ENCODE data around the gene SLC32A1.
A peak's percentile ranks its signal among the peaks of the same experiment; 100 is the strongest.

The SLC32A1 gene

GRCh38 chr20:38723848-38724625 is at the start of gene SLC32A1:
Gene SLC32A1, plus strand, starts transcription at chr20:38724486. Its CDS starts 239 bp downstream, at chr20:38724725.
- DNase-seq, result no peak

GRCh38 chr20:38674765-38675133 is 49.5 kb upstream of the SLC32A1 start:
- no peak for DNase-seq

GRCh38 chr20:38676576-38676975 is 47.7 kb upstream of the SLC32A1 start:
- DNase-seq, result no peak

DNA sequence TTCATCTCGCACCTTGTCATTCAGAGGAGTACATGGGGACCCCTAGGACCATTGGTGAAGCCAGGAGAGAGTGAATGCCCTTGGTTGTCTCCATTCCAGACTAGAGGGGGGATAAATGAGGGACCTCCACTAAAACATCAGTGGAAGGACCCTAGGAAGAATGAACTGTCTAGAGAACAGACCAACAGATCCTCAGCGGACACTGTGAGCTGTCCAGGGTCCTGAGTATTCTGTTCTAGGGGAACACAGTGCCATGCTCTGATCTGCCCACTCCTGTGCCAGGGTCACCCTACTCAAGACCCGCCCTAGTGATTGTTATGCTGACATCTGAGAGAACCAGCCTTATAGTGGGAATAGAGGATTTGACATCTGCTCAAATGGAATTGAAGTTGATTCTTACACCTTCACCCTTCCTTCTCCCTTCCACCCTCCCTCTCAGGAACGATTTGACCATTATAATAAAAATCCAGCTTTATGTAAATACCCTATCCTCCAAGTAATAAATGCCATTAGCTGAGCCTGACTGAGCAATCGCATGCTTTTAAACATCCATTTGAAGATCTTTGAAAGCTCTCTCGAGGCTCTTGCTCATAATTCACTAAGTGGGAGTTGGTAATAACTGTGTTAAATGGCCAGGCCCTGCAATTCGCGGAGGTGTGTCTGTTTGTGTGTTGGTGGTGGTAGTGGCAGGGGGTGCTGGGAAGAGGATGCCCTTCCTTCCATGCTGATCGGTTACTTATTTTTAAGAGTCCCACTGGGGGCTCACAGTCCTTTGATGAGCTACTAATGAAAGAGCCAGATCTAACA is 43.6 kb upstream of the SLC32A1 start:
- DNase-seq, result no peak

GRCh38 chr20:38685271-38685670 is 39.0 kb upstream of the SLC32A1 start:
- no peak for DNase-seq

DNA sequence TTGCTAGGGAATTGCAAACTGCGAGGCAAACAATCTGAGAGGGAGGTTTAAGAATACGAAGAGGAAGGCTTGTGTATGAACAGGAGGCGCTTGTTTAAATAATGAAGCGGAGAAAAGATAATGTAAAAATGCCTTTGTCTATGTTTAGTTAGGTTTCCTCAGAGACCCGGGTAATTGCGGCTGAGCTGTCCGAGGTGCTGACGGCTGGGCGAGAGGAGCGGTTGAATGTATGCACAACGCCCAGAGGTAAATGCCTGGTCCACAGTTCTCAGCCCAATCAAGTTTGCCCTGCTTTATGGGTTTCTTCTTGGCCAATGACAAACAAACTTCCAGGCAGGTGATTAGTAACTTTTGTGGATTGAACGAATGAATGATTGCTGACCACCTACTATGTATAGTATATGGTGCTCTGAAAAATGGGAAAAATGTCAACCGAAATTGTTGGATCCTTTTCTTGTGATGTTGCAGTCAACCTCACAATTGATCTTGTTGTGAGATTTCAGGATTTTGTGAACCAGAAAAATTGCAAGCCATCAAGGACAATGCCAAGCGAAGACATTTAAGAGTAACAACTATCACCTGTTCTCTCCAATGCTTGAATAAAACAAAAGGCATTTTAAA is 38.3 kb upstream of the SLC32A1 start:
- no peak for DNase-seq

DNA sequence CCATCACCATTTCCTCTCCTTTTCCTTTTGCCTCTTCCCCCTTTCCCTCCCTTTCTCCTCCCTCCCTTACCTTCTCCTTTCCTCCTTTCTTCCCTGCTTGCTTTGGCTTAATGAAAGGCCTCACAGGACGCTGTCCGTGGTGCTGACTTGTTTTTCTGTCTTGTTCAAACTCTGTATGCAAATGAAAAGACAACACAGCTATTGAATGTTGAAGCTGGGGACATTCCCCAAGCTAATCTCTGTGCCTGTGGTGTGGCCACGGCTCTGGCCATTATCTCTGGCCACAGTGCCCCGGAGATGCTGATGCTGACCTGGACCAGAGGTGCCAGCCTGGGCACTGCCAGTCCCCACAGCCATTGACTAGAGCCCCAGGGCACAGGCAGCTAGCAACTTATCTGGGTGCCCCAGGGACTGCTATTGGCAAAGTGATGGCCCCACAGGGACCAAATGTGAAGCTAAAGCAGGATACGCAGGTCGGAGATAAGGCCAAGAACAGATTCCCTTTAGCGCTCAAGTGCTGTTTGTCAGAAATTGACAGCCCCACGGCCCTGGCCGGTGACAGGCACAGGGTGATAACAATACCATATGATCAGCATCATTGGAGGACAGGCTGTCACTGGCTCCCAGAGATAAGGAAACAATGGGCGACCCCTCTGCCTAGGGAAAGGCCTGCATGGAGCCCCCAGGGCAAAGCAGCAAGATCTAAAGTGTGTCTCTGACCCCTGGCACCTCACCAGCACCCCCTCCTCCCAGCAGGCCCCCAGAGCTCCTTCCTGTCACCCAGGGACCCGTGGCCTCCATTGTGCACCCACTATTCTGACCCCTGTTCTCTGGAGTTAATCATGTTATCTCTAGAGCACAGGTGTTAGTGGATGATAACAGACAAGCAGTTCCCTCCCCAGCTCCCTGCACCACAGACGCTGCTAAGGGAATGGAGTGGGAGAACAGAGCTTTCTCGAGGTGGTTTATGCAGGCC is 31.6 kb upstream of the SLC32A1 start:
- DNase-seq, result no peak

DNA sequence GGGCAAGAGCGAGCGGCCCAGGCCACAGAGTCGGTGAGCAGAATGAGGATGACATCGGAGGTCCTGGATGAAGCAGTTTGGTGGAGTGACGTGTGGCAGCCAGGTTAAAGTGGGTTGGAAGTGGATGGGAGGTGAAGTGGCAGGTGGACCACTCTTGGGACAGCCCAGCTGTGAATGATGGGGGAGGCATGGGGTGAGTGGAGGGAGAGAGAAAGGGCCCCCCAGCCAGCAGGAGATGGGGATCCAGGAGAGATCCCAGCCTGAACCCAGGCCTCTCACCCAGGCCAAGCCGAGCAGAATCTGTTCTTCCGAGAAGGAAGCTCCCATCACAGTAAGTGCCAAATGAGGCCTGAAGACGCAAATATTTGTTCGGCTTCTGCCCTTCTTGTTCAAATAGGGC is 27.0 kb upstream of the SLC32A1 start:
- DNase-seq, result no peak

GRCh38 chr20:38698541-38698940 is 25.7 kb upstream of the SLC32A1 start:
- DNase-seq, result no peak

GRCh38 chr20:38700141-38700540 is 24.1 kb upstream of the SLC32A1 start:
- DNase-seq, result no peak

GRCh38 chr20:38700926-38701325 is 23.4 kb upstream of the SLC32A1 start:
- DNase-seq, result no peak

GRCh38 chr20:38703526-38703925 is 20.8 kb upstream of the SLC32A1 start:
- no peak for DNase-seq

DNA sequence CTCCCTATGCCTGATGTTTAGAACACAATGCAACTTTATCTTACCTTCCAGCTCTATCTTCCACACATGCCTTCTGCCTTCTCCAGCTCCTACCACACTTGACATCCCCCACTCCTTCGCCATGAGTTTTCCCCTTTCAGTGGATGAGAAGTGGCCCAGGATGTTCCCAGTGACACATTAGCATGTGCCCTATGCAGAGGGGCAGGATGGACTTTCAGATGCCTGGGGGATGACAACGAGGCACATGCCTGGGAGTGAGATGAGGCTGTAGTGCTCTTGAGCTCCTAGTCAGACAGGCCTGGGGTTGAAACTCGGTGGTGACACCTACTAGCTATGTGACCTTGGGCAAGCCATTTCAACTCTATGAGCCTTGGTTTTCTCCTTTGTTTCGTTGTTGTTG is 20.1 kb upstream of the SLC32A1 start:
- no peak for DNase-seq

DNA sequence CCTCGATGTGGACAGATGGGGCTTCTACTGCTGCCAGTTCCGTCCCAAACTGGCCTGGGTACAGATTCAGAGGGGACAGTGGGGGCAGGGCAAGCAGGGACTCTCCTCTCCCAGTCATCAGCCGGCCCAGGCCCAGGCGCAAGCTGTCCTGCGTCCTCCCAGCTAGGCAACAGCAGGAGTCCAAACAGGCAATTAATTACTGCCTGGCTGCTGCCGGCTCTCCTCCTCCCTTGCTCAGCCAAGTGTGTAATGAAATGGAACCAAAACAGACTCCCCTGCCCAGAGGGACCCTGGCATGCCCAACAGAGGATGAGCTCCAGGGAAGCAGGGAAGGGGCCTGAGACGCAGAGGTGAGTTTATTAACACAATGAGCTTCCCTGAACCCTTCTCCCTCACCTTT is 17.8 kb upstream of the SLC32A1 start:
- DNase-seq, result peak; percentile 25

DNA sequence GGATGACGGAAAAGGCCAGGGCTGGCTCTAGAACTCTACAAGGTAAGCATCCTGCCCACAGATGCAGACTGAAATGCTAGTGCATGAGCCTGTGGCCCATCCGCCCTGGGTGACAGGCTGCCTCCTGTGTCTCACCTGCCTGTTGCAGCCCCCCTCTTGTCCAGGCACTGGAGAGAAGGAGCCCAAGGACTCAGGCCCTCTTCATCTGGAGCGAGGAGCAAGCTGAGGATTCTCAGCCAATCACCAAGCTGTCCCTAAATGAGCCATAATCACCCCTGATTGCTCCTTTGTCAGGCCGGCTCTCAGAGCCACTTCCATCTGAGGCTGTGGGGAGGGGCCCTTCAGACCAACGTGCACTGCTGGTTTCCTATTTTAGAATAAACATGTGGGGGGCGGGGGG is 10.0 kb upstream of the SLC32A1 start:
- no peak for DNase-seq

- no peak for DNase-seq
These were observed 8.6 kb upstream of the SLC32A1 start for GRCh38 chr20:38715646-38716045.

GRCh38 chr20:38722683-38723016 is 1.6 kb upstream of the SLC32A1 start:
- no peak for DNase-seq

DNA sequence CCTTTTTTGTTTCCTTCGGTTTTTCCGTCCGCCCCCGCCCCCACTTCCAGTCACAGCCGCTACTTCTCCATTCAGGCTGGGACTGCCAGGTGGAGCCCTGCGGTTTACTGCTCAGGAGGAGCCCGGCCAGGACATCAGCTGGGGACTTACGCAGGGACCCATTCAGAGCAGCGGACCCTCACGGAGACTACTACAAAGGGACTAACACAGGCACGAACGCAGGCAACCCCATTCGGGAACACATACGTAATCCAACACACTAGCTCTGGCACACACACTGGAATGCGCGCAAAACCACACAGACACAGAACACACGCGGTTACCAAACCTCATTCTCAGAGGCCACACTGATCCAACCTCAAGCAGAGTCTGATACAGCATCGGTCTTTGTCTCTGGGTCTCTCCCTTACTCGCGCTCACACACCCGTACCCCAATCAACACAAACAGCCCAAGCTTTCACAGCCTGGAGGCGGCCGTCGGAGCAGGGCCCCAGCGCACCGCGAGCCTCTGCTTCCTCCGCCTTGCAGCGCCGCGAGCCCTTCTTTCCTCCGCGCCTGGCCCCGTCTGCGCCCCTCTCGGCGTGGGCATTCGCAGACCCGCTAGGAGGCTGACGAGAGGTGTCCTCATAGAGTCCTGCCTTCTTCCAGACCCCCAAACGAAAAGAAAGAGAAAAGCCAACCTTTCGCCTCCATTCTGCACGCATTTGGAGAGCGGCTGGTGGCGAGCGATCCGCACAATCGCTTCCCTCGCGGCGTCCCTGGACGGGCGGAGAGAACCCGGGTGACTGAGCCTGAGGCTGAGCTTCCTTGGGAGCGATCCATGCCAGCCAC is 1.1 kb upstream of the SLC32A1 start:
- DNase-seq, result no peak

DNA sequence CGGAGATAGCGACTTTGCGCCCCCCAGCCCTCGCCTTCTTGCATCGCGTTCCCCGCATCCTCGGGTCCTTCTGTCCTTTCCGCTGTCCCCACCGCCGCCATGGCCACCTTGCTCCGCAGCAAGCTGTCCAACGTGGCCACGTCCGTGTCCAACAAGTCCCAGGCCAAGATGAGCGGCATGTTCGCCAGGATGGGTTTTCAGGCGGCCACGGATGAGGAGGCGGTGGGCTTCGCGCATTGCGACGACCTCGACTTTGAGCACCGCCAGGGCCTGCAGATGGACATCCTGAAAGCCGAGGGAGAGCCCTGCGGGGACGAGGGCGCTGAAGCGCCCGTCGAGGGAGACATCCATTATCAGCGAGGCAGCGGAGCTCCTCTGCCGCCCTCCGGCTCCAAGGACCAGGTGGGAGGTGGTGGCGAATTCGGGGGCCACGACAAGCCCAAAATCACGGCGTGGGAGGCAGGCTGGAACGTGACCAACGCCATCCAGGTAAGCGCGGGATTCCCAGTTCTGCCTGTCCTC is 401 bp downstream of the SLC32A1 start:
- no peak for DNase-seq

- no peak for DNase-seq
These were observed 1.0 kb downstream of the SLC32A1 start for GRCh38 chr20:38725148-38725901.

All from NCI-H1694 treated with DMSO at 0.1 percent for 48 hours (cell line).